Measurements from ENCODE around the gene NDUFS4.
"Not testable (repeated sequence)": the region's sequence is repeated elsewhere in the genome, so short reads cannot be mapped to it uniquely, and the experiment has no call there.

DNA sequence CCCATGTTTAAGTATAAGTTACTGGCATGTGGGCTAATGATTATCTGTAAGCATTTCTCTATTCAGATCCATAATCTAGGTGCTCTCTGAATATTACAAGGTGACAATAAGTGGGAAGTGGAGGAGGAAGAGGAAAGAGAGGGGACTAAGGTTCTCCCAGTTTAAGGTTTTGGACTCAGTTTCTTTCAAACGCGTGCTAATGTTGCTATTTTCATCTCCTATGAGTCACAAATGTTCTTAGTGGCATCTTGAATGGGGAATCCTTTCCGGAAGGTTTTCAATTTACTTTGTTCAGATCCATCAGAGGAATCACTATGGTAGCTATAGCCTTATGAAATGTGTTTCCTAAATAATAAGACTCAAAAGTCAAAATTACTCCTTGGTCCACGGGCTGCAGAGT lies 48.5 kb downstream of the NDUFS4 start:
- not testable (repeated sequence) for TF ChIP-seq POLR2AphosphoS5, POLR2A (IDR thresholded peaks at IDR 0.05)
